Measurements from ENCODE around the gene DSCAM.

DSCAM gene

GRCh38 chr21:40635391-40635790 lies 211.6 kb downstream of the DSCAM start:
- H3K4me3 ChIP-seq (replicated peaks; ENCODE audit: low read depth, low read length), result no peak overlapping the region
- TF ChIP-seq CTCF (IDR thresholded peaks at IDR 0.05; ENCODE audit: low read depth, low read length, missing control alignments), result no peak
- no peak for DNase-seq (ENCODE audit: extremely low read depth, low read depth)

- H3K4me3 ChIP-seq (replicated peaks; ENCODE audit: low read depth, low read length), result no peak overlapping the region
- TF ChIP-seq CTCF (IDR thresholded peaks at IDR 0.05; ENCODE audit: low read depth, low read length, missing control alignments), result no peak
- no peak for DNase-seq (ENCODE audit: extremely low read depth, low read depth)
Measured at GRCh38 chr21:40634141-40634540, 212.8 kb downstream of the DSCAM start.

GRCh38 chr21:40633048-40633447 lies 213.9 kb downstream of the DSCAM start:
- no peak for DNase-seq (ENCODE audit: extremely low read depth, low read depth)
- no peak for TF ChIP-seq CTCF (IDR thresholded peaks at IDR 0.05; ENCODE audit: low read depth, low read length, missing control alignments)
- H3K4me3 ChIP-seq (replicated peaks; ENCODE audit: low read depth, low read length), result no peak overlapping the region

GRCh38 chr21:40631211-40631610 lies 215.7 kb downstream of the DSCAM start:
- no peak for DNase-seq (ENCODE audit: extremely low read depth, low read depth)

GRCh38 chr21:40625991-40626390 lies 221.0 kb downstream of the DSCAM start:
- no peak for DNase-seq (ENCODE audit: extremely low read depth, low read depth)
- no peak for TF ChIP-seq CTCF (IDR thresholded peaks at IDR 0.05; ENCODE audit: low read depth, low read length, missing control alignments)
- H3K4me3 ChIP-seq (replicated peaks; ENCODE audit: low read depth, low read length), result no peak overlapping the region

More at GRCh38 chr21:40631211-40631610, 215.7 kb downstream of the DSCAM start:
- no peak for TF ChIP-seq CTCF (IDR thresholded peaks at IDR 0.05; ENCODE audit: low read depth, low read length, missing control alignments)
- H3K4me3 ChIP-seq (replicated peaks; ENCODE audit: low read depth, low read length), result no peak overlapping the region

GRCh38 chr21:40623528-40623927 lies 223.4 kb downstream of the DSCAM start:
- H3K4me3 ChIP-seq (replicated peaks; ENCODE audit: low read depth, low read length), result no peak overlapping the region
- no peak for DNase-seq (ENCODE audit: extremely low read depth, low read depth)
- TF ChIP-seq CTCF (IDR thresholded peaks at IDR 0.05; ENCODE audit: low read depth, low read length, missing control alignments), result no peak

GRCh38 chr21:40622531-40622930 lies 224.4 kb downstream of the DSCAM start:
- no peak for TF ChIP-seq CTCF (IDR thresholded peaks at IDR 0.05; ENCODE audit: low read depth, low read length, missing control alignments)
- no peak overlapping the region for H3K4me3 ChIP-seq (replicated peaks; ENCODE audit: low read depth, low read length)
- no peak for DNase-seq (ENCODE audit: extremely low read depth, low read depth)
